ENCODE results near the gene COCH.

Gene COCH

GRCh38 chr14:30874120-30874998 is at the start of gene COCH:
Gene COCH, plus strand, starts transcription at chr14:30874559. Its CDS starts 380 bp downstream, at chr14:30874939.
- no peak for DNase-seq

- no peak for DNase-seq
Measured at GRCh38 chr14:30826070-30826469, 48.3 kb upstream of the COCH start.

- DNase-seq = no peak
Measured at GRCh38 chr14:30829853-30830252, 44.5 kb upstream of the COCH start.

GRCh38 chr14:30834353-30834752 is 40.0 kb upstream of the COCH start:
- DNase-seq = no peak

- no peak for DNase-seq
Measured at GRCh38 chr14:30838351-30838750, 36.0 kb upstream of the COCH start.

- no peak for DNase-seq
Measured at GRCh38 chr14:30840086-30840779, 34.1 kb upstream of the COCH start.

- no peak for DNase-seq
Measured at GRCh38 chr14:30842431-30842830, 31.9 kb upstream of the COCH start.

- DNase-seq = no peak
Measured at GRCh38 chr14:30848449-30849240, 25.7 kb upstream of the COCH start.

GRCh38 chr14:30849354-30849753 is 25.0 kb upstream of the COCH start:
- DNase-seq = no peak

- no peak for DNase-seq
Measured at GRCh38 chr14:30849983-30850382, 24.4 kb upstream of the COCH start.

- DNase-seq = no peak
Measured at GRCh38 chr14:30853946-30854345, 20.4 kb upstream of the COCH start.

- no peak for DNase-seq
Measured at GRCh38 chr14:30854492-30854891, 19.9 kb upstream of the COCH start.

- DNase-seq = no peak
Measured at GRCh38 chr14:30855345-30856037, 18.9 kb upstream of the COCH start.

- DNase-seq = no peak
Measured at GRCh38 chr14:30861200-30861599, 13.2 kb upstream of the COCH start.

- no peak for DNase-seq
Measured at GRCh38 chr14:30864934-30865333, 9.4 kb upstream of the COCH start.

- DNase-seq = no peak
Measured at GRCh38 chr14:30868736-30869135, 5.6 kb upstream of the COCH start.

- no peak for DNase-seq
Measured at GRCh38 chr14:30869551-30870155, 4.7 kb upstream of the COCH start.

GRCh38 chr14:30872602-30873001 is 1.8 kb upstream of the COCH start:
- no peak for DNase-seq

GRCh38 chr14:30873308-30874119 is 845 bp upstream of the COCH start:
- no peak for DNase-seq

- DNase-seq = no peak
Measured at GRCh38 chr14:30874999-30875787, 834 bp downstream of the COCH start.

GRCh38 chr14:30875788-30876053 is 1.4 kb downstream of the COCH start:
- DNase-seq = no peak
